ENCODE measurements around the gene PSMA2.

PSMA2 gene

DNA sequence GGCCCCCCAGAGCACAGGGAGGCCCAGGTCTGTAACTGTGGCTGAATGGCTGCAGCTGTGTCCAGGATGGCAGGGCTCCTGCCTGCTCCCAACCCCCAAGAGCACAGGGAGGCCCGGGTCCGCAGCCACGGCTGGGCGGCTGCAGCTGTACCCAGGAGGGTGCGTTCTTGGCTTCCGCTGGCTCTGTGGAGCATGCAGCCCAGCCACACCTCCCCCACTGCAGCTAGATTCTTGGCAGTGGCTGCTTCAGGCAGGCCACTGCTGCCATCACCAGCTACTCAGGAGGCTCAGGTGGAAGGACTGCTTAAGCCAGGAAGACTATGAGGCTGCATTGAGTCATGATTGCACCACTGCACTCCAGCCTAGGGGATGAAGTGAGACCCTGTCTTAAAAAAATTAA lies 48.0 kb downstream of the PSMA2 start:
- TF ChIP-seq, protein P1, sequence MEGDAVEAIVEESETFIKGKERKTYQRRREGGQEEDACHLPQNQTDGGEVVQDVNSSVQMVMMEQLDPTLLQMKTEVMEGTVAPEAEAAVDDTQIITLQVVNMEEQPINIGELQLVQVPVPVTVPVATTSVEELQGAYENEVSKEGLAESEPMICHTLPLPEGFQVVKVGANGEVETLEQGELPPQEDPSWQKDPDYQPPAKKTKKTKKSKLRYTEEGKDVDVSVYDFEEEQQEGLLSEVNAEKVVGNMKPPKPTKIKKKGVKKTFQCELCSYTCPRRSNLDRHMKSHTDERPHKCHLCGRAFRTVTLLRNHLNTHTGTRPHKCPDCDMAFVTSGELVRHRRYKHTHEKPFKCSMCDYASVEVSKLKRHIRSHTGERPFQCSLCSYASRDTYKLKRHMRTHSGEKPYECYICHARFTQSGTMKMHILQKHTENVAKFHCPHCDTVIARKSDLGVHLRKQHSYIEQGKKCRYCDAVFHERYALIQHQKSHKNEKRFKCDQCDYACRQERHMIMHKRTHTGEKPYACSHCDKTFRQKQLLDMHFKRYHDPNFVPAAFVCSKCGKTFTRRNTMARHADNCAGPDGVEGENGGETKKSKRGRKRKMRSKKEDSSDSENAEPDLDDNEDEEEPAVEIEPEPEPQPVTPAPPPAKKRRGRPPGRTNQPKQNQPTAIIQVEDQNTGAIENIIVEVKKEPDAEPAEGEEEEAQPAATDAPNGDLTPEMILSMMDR (IDR thresholded peaks at IDR 0.05): no peak
- Histone ChIP-seq H3K9me3 (no peaks in the 10 kb centered on the region), H3K4me1 (ENCODE audit: control insufficient read depth in 1 of 2, insufficient read depth in 1 of 2, low read depth in 1 of 2, low read length in 1 of 2) (peaks cover 33 to 35% of the 10 kb centered on the region in 2 experiments)

GRCh38 chr7:42880392-42880791 lies 51.6 kb downstream of the PSMA2 start:
- TF ChIP-seq, protein P1 (IDR thresholded peaks at IDR 0.05): no peak
- H3K4me1 ChIP-seq (ENCODE audit: control insufficient read depth in 1 of 2, insufficient read depth in 1 of 2, low read depth in 1 of 2, low read length in 1 of 2): peaks cover 29 to 38% of the 10 kb centered on the region in 2 experiments

More for the DNA sequence above, 48.0 kb downstream of the PSMA2 start:
- no peaks in the 10 kb centered on the region for H3K27me3 ChIP-seq
- no peaks in the 10 kb centered on the region for H3K36me3 ChIP-seq
- H3K4me3 ChIP-seq (ENCODE audit: low read depth in 1 of 2, low read length in 1 of 2): no peak overlapping the region
- no peak overlapping the region for H3K27ac ChIP-seq

DNA sequence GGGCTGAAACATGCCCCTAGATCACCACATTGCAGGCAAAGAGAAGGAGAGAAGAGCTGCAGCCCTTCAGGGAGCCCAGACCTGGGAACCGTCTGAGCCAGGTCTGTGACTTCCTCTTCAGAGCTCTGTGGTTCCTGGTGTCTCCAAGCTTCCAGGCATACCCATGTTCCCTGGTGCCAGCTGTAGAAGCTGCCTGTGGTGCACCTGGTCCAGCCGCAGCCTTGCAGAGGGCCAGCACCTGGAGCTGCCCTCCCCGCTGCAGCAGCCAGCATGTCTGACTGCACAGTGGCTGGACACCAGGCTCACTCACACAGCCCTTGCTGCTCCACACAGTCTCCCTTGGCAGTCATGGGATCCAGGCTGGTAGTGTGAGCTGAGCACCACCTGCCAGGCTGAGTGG lies 53.7 kb downstream of the PSMA2 start:
- Histone ChIP-seq H3K27ac (peak overlapping the region; percentile 84), H3K27me3 (no peaks in the 10 kb centered on the region), H3K4me3 (ENCODE audit: low read depth in 1 of 2, low read length in 1 of 2) (peak overlapping the region; percentile 49 to 55), H3K9me3 (no peaks in the 10 kb centered on the region), H3K4me1 (ENCODE audit: control insufficient read depth in 1 of 2, insufficient read depth in 1 of 2, low read depth in 1 of 2, low read length in 1 of 2) (peaks cover 23 to 32% of the 10 kb centered on the region in 2 experiments), H3K36me3 (no peaks in the 10 kb centered on the region)
- TF ChIP-seq, protein P1 (IDR thresholded peaks at IDR 0.05): no peak

More at GRCh38 chr7:42880392-42880791, 51.6 kb downstream of the PSMA2 start:
- no peaks in the 10 kb centered on the region for H3K27me3 ChIP-seq
- no peak overlapping the region for H3K4me3 ChIP-seq (ENCODE audit: low read depth in 1 of 2, low read length in 1 of 2)
- H3K9me3 ChIP-seq: no peaks in the 10 kb centered on the region
- no peaks in the 10 kb centered on the region for H3K36me3 ChIP-seq
- H3K27ac ChIP-seq: no peak overlapping the region

DNA sequence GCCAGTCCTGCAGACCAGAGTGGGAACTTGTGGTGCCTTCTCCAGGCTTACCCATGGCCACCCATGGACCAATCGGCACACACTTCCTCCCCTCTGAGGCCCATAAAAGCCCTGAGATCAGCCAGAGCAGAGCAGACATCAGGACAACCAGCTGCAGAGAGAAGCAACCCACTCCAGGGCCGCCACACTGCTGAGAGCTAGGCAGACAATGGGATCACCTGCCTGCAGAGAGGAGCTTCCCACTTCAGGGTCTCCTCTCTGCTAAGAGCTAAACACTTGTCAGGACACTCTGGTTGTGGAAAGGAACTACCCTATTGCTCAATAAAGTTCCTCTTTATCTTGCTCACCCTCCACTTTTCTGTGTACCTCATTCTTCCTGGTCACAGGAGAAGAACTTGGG lies 54.1 kb downstream of the PSMA2 start:
- Histone ChIP-seq H3K9me3 (no peaks in the 10 kb centered on the region), H3K4me3 (ENCODE audit: low read depth in 1 of 2, low read length in 1 of 2) (peak overlapping the region; percentile 49 to 55), H3K36me3 (no peaks in the 10 kb centered on the region), H3K27ac (peak overlapping the region; percentile 84), H3K27me3 (no peaks in the 10 kb centered on the region), H3K4me1 (ENCODE audit: control insufficient read depth in 1 of 2, insufficient read depth in 1 of 2, low read depth in 1 of 2, low read length in 1 of 2) (peaks cover 23 to 36% of the 10 kb centered on the region in 2 experiments)
- TF ChIP-seq, protein P1 (IDR thresholded peaks at IDR 0.05): peak; percentile 23

GRCh38 chr7:42876182-42877068 lies 55.5 kb downstream of the PSMA2 start:
- TF ChIP-seq, protein P1 (IDR thresholded peaks at IDR 0.05): peak; percentile 79
- Histone ChIP-seq H3K9me3 (no peaks in the 10 kb centered on the region), H3K4me1 (ENCODE audit: control insufficient read depth in 1 of 2, insufficient read depth in 1 of 2, low read depth in 1 of 2, low read length in 1 of 2) (peaks cover 23 to 39% of the 10 kb centered on the region in 2 experiments)

More at GRCh38 chr7:42876182-42877068, 55.5 kb downstream of the PSMA2 start:
- H3K27me3 ChIP-seq: no peaks in the 10 kb centered on the region
- H3K27ac ChIP-seq: peak overlapping the region; percentile 84
- H3K36me3 ChIP-seq: no peaks in the 10 kb centered on the region
- no peak overlapping the region for H3K4me3 ChIP-seq (ENCODE audit: low read depth in 1 of 2, low read length in 1 of 2)
